GM23338 (cell line): Measurements from ENCODE around the gene BATF3. TPM values are rescaled to one million over a fixed set of nuclear protein-coding genes. Genes with fewer than 3 reads are reported as not detected.

ENCODE experiments used
- ATAC-seq: fragments of 200-7000 bp; cut with Tn5 transposase; 3 replicates; pipeline ENCODE4 v1.9.1; 2020
- DNase-seq: peaks from one replicate; pipeline ENCODE4 v3.0.0-alpha.2; 2015; ENCODE audit warnings: low spot score
- H2AFZ ChIP-seq: fragments of 200-600 bp; sonication (generic); 2 replicates; pipeline ENCODE4 v1.8.0; 2016; ENCODE audit warnings: antibody characterized with exemption, mild to moderate bottlenecking, moderate library complexity
- H3F3A ChIP-seq: fragments of 200-600 bp; sonication (generic); replicated peaks from 2 replicates; pipeline ENCODE4 v1.8.0; 2017; ENCODE audit warnings: antibody characterized with exemption, mixed run types, low read depth
- H3K27ac ChIP-seq: fragments of 200-600 bp; sonication (generic); 2 replicates; pipeline ENCODE4 v1.6.1; 2016; ENCODE audit warnings: low read depth
- H3K27me3 ChIP-seq: fragments of 200-600 bp; sonication (generic); 2 replicates; pipeline ENCODE4 v1.8.0; 2016; ENCODE audit warnings: mild to moderate bottlenecking, mixed run types, moderate library complexity; ENCODE audit not compliant: insufficient read depth
- H3K36me3 ChIP-seq: fragments of 200-600 bp; sonication (generic); 2 replicates; pipeline ENCODE4 v1.8.0; 2016; ENCODE audit warnings: mild to moderate bottlenecking; ENCODE audit not compliant: insufficient read depth
- H3K4me1 ChIP-seq: fragments of 200-600 bp; sonication (generic); 2 replicates; pipeline ENCODE4 v1.8.0; 2016; ENCODE audit warnings: mild to moderate bottlenecking, moderate library complexity; ENCODE audit not compliant: insufficient read depth
- H3K4me2 ChIP-seq: fragments of 200-600 bp; sonication (generic); 2 replicates; pipeline ENCODE4 v1.7.1; 2017; ENCODE audit warnings: mixed run types
- H3K4me3 ChIP-seq: fragments of 200-600 bp; sonication (generic); 2 replicates; pipeline ENCODE4 v1.6.1; 2016; ENCODE audit warnings: mixed run types
- H3K79me2 ChIP-seq: fragments of 200-600 bp; sonication (generic); replicated peaks from 2 replicates; pipeline ENCODE4 v1.8.0; 2017; ENCODE audit warnings: mild to moderate bottlenecking; ENCODE audit not compliant: insufficient read depth
- H3K9me2 ChIP-seq: fragments of 200-600 bp; sonication (generic); 2 replicates; pipeline ENCODE4 v1.8.0; 2017; ENCODE audit not compliant: insufficient read depth
- H4K20me1 ChIP-seq: fragments of 200-600 bp; sonication (generic); replicated peaks from 2 replicates; pipeline ENCODE4 v1.8.0; 2017; ENCODE audit warnings: mild to moderate bottlenecking; ENCODE audit not compliant: insufficient read depth
- H3K27ac Mint-ChIP-seq: 2 replicates; pipeline ENCODE4 v1.8.0; 2020; ENCODE audit warnings: inconsistent platforms, mild to moderate bottlenecking, moderate library complexity, mixed read lengths
- H3K27me3 Mint-ChIP-seq: 3 replicates; pipeline ENCODE4 v1.8.0; 2022; ENCODE audit warnings: low read depth, mild to moderate bottlenecking, moderate library complexity, mixed read lengths, inconsistent platforms; ENCODE audit not compliant: insufficient read depth, poor library complexity
- H3K36me3 Mint-ChIP-seq: 3 replicates; pipeline ENCODE4 v1.8.0; 2021; ENCODE audit warnings: low read depth, mild to moderate bottlenecking, inconsistent platforms, moderate library complexity, mixed read lengths
- H3K4me1 Mint-ChIP-seq: 3 replicates; pipeline ENCODE4 v1.8.0; 2020; ENCODE audit warnings: mild to moderate bottlenecking, inconsistent platforms, mixed read lengths
- H3K4me3 Mint-ChIP-seq: 3 replicates; pipeline ENCODE4 v1.8.0; 2021; ENCODE audit warnings: moderate library complexity, mild to moderate bottlenecking, inconsistent platforms, mixed read lengths
- H3K9me3 Mint-ChIP-seq: 3 replicates; pipeline ENCODE4 v1.8.0; 2020; ENCODE audit warnings: moderate library complexity, mild to moderate bottlenecking, inconsistent platforms, mixed read lengths
- CREB1 ChIP-seq: fragments of 250-450 bp; sonication (Bioruptor Pico); IDR thresholded peaks from 2 replicates; pipeline ENCODE4 v1.5.0; 2020; ENCODE audit warnings: low read depth, mild to moderate bottlenecking, moderate library complexity
- ETS1 ChIP-seq: IDR thresholded peaks from 2 replicates; pipeline ENCODE4 v1.6.1; 2016; ENCODE audit warnings: antibody characterized with exemption
- EZH2 ChIP-seq: fragments of 200-600 bp; sonication (generic); IDR thresholded peaks from one replicate; pipeline ENCODE4 v1.8.0; 2017; ENCODE audit warnings: antibody characterized with exemption, mild to moderate bottlenecking, low read depth; ENCODE audit not compliant: unreplicated experiment
- EZH2phosphoT487 ChIP-seq: fragments of 200-600 bp; sonication (generic); IDR thresholded peaks from one replicate; pipeline ENCODE4 v1.8.1; 2018; ENCODE audit warnings: antibody characterized with exemption; ENCODE audit not compliant: unreplicated experiment
- JUNB ChIP-seq: IDR thresholded peaks from one replicate; pipeline ENCODE4 v1.6.1; 2016; ENCODE audit warnings: antibody characterized with exemption; ENCODE audit not compliant: unreplicated experiment
- NANOG ChIP-seq: IDR thresholded peaks from 2 replicates; pipeline ENCODE4 v1.6.1; 2016; ENCODE audit warnings: antibody characterized with exemption, borderline replicate concordance
- POLR2AphosphoS5 ChIP-seq: IDR thresholded peaks from 2 replicates; pipeline ENCODE4 v1.6.1; 2016; ENCODE audit warnings: antibody characterized with exemption, low read depth
- STAT1 ChIP-seq: IDR thresholded peaks from one replicate; pipeline ENCODE4 v1.6.1; 2016; ENCODE audit warnings: antibody characterized with exemption; ENCODE audit not compliant: unreplicated experiment
- ZNF331 ChIP-seq: fragments of 250-450 bp; sonication (Bioruptor Pico); IDR thresholded peaks from 2 replicates; pipeline ENCODE4 v1.5.0; 2020; ENCODE audit warnings: low read depth, mild to moderate bottlenecking, moderate library complexity
- polyA plus RNA-seq: library from polyadenylated mRNA; unstranded; fragments of >200 nt; fragmentation: Nextera tagmentation; extraction: Ambion mirVana; gene quantifications from 2 replicates; pipeline ENCODE4 v1.2.1, GENCODE V29; 2016
- total RNA-seq: library from RNA; depleted of rRNA; stranded (reverse); fragments of >200 nt; shearing (Covaris generic); gene quantifications from 2 replicates; pipeline ENCODE4 v1.2.3, GENCODE V29; 2014
- TF ChIP-seq, protein P1 (sequence below): fragments of 250-450 bp; sonication (Bioruptor Pico); IDR thresholded peaks from 2 replicates; pipeline ENCODE4 v1.5.0; 2020; ENCODE audit warnings: mild to moderate bottlenecking, moderate library complexity

Gene BATF3
- total and polyA plus RNA-seq, 2 experiments from 2014 or later = 3.6 to 7.8 TPM

GRCh38 chr1:212656730-212657129, 42.9 kb downstream of the BATF3 start (continued):
- TF ChIP-seq JUNB = no peak
- TF ChIP-seq ZNF331 (CRISPR knock-in tag) = no peak
- no peak for TF ChIP-seq EZH2phosphoT487
- no peak for TF ChIP-seq POLR2AphosphoS5
- TF ChIP-seq EZH2 = no peak

DNA sequence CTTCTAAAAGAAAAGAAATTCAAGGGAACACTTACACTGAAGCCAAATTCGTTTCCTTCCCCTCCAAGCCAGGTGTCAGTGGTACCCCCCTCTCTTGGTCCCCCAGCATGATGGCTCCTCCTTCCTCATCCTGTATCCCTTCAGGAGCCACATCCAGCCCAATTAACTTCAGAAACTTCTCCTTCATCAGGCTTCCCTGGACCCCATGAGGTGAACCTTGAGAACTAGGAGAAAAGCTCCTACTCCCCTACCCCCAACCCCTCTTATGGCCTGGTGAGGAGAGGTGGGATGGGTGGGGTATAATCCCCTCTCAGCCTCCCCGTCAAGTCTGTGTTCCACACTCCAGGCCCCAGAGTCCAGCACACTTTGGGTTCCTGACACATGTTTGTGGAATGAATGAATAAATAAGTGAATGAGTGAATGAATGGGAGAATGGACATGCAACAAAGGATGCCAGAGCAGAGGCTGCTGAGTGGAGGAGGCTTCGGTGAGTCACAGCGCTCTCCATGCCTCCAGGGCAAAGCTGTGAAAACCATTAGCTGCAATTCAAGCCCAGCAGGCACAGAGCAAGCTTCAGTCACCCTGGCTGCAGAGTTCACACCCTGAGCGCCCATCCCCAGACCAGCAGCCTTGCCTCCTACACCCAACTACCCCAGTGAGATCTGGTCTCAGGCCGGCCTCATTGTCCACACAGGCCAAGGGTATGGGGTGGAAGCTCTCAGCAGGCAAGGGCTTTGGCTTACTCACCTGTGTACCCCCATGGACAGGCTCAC, 43.8 kb downstream of the BATF3 start:
- Histone ChIP-seq H4K20me1 (no peaks in the 10 kb centered on the region), H3K27me3 (no peaks in the 10 kb centered on the region)
- H3K27ac Mint-ChIP-seq = no peak overlapping the region

More for the DNA sequence above, 43.8 kb downstream of the BATF3 start:
- no peak for DNase-seq
- Histone ChIP-seq H3K36me3 (no peaks in the 10 kb centered on the region), H2AFZ (no peak overlapping the region), H3K79me2 (no peaks in the 10 kb centered on the region), H3K9me2 (0 out of 2 replicates have a peak, but pooled peaks cover 4% of the 10 kb centered on the region), H3K4me1 (0 out of 2 replicates have a peak, but pooled peaks cover 8% of the 10 kb centered on the region), H3K4me2 (no peak overlapping the region), H3F3A (no peaks in the 10 kb centered on the region), H3K27ac (no peak overlapping the region), H3K4me3 (no peak overlapping the region)
- TF ChIP-seq, protein P1, sequence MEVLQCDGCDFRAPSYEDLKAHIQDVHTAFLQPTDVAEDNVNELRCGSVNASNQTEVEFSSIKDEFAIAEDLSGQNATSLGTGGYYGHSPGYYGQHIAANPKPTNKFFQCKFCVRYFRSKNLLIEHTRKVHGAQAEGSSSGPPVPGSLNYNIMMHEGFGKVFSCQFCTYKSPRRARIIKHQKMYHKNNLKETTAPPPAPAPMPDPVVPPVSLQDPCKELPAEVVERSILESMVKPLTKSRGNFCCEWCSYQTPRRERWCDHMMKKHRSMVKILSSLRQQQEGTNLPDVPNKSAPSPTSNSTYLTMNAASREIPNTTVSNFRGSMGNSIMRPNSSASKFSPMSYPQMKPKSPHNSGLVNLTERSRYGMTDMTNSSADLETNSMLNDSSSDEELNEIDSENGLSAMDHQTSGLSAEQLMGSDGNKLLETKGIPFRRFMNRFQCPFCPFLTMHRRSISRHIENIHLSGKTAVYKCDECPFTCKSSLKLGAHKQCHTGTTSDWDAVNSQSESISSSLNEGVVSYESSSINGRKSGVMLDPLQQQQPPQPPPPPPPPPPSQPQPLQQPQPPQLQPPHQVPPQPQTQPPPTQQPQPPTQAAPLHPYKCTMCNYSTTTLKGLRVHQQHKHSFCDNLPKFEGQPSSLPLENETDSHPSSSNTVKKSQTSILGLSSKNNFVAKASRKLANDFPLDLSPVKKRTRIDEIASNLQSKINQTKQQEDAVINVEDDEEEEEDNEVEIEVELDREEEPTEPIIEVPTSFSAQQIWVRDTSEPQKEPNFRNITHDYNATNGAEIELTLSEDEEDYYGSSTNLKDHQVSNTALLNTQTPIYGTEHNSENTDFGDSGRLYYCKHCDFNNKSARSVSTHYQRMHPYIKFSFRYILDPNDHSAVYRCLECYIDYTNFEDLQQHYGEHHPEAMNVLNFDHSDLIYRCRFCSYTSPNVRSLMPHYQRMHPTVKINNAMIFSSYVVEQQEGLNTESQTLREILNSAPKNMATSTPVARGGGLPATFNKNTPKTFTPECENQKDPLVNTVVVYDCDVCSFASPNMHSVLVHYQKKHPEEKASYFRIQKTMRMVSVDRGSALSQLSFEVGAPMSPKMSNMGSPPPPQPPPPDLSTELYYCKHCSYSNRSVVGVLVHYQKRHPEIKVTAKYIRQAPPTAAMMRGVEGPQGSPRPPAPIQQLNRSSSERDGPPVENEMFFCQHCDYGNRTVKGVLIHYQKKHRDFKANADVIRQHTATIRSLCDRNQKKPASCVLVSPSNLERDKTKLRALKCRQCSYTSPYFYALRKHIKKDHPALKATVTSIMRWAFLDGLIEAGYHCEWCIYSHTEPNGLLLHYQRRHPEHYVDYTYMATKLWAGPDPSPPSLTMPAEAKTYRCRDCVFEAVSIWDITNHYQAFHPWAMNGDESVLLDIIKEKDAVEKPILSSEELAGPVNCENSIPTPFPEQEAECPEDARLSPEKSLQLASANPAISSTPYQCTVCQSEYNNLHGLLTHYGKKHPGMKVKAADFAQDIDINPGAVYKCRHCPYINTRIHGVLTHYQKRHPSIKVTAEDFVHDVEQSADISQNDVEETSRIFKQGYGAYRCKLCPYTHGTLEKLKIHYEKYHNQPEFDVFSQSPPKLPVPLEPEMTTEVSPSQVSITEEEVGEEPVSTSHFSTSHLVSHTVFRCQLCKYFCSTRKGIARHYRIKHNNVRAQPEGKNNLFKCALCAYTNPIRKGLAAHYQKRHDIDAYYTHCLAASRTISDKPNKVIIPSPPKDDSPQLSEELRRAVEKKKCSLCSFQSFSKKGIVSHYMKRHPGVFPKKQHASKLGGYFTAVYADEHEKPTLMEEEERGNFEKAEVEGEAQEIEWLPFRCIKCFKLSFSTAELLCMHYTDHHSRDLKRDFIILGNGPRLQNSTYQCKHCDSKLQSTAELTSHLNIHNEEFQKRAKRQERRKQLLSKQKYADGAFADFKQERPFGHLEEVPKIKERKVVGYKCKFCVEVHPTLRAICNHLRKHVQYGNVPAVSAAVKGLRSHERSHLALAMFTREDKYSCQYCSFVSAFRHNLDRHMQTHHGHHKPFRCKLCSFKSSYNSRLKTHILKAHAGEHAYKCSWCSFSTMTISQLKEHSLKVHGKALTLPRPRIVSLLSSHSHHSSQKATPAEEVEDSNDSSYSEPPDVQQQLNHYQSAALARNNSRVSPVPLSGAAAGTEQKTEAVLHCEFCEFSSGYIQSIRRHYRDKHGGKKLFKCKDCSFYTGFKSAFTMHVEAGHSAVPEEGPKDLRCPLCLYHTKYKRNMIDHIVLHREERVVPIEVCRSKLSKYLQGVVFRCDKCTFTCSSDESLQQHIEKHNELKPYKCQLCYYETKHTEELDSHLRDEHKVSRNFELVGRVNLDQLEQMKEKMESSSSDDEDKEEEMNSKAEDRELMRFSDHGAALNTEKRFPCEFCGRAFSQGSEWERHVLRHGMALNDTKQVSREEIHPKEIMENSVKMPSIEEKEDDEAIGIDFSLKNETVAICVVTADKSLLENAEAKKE (CRISPR knock-in tag) = no peak
- no peak for TF ChIP-seq CREB1
- no peak for TF ChIP-seq STAT1
- TF ChIP-seq JUNB = no peak
- no peak for TF ChIP-seq POLR2AphosphoS5
- no peak for TF ChIP-seq ETS1
- no peak for TF ChIP-seq EZH2phosphoT487
- no peak for TF ChIP-seq NANOG
- H3K9me3 Mint-ChIP-seq = peaks cover 15% of the 10 kb centered on the region; the same call in 2 of the 3 replicates
- peaks cover 4% of the 10 kb centered on the region for H3K4me1 Mint-ChIP-seq
- ATAC-seq = no peak
- H3K36me3 Mint-ChIP-seq = peaks cover 13% of the 10 kb centered on the region
- peaks cover 2% of the 10 kb centered on the region for H3K27me3 Mint-ChIP-seq
- H3K4me3 Mint-ChIP-seq = no peak overlapping the region
